GM06990 (cell line): ENCODE measurements around the gene LELP1.
"Not testable (repeated sequence)": the region's sequence is repeated elsewhere in the genome, so short reads cannot be mapped to it uniquely, and the experiment has no call there.

Experiments
- DNase-seq: peaks from one replicate; pipeline ENCODE4 v3.0.0-alpha.2; 2011; ENCODE audit not compliant: insufficient read length; ENCODE audit errors: extremely low read depth
- H3K27me3 ChIP-seq: replicated peaks from 2 replicates; pipeline ENCODE4 v1.6.0; 2011; ENCODE audit warnings: low read length; ENCODE audit not compliant: control insufficient read depth, insufficient read depth
- H3K36me3 ChIP-seq: 2 replicates; pipeline ENCODE4 v1.5.1; 2011; ENCODE audit warnings: low read length; ENCODE audit not compliant: control insufficient read depth, insufficient read depth
- H3K4me3 ChIP-seq: replicated peaks from 2 replicates; pipeline ENCODE4 v1.5.1; 2011; ENCODE audit warnings: low read depth, mild to moderate bottlenecking, control low read depth, low read length
- CTCF ChIP-seq: IDR thresholded peaks from 2 replicates; pipeline ENCODE4 v1.5.1; 2011; ENCODE audit warnings: low read length, control low read depth, mild to moderate bottlenecking, inconsistent platforms; ENCODE audit not compliant: insufficient read depth, poor library complexity, severe bottlenecking

The LELP1 gene

GRCh38 chr1:153217744-153218416 lies 14.7 kb downstream of the LELP1 start:
- Histone ChIP-seq H3K27me3 (no peaks in the 10 kb centered on the region; the same call in 1 of the 2 replicates), H3K4me3 (no peak overlapping the region), H3K36me3 (no peaks in the 10 kb centered on the region)
- TF ChIP-seq CTCF = no peak
- no peak for DNase-seq

- TF ChIP-seq CTCF = no peak
- Histone ChIP-seq H3K27me3 (no peaks in the 10 kb centered on the region; the same call in 1 of the 2 replicates), H3K4me3 (no peak overlapping the region), H3K36me3 (no peaks in the 10 kb centered on the region)
- no peak for DNase-seq
Observed at GRCh38 chr1:153220606-153221303, 17.5 kb downstream of the LELP1 start.

- H3K36me3 ChIP-seq, DNase-seq, H3K27me3 ChIP-seq, H3K4me3 ChIP-seq: not testable (repeated sequence)
- TF ChIP-seq CTCF = peak; percentile 63
Observed at GRCh38 chr1:153223040-153223891, 20.0 kb downstream of the LELP1 start.

GRCh38 chr1:153227810-153228209 lies 24.6 kb downstream of the LELP1 start:
- no peak for TF ChIP-seq CTCF
- no peaks in the 10 kb centered on the region; the same call in 1 of the 2 replicates for H3K27me3 ChIP-seq

GRCh38 chr1:153228491-153228890 lies 25.3 kb downstream of the LELP1 start:
- DNase-seq = no peak

More at GRCh38 chr1:153227810-153228209, 24.6 kb downstream of the LELP1 start:
- no peak for DNase-seq
- H3K36me3 ChIP-seq = no peaks in the 10 kb centered on the region
- no peak overlapping the region for H3K4me3 ChIP-seq

More at GRCh38 chr1:153228491-153228890, 25.3 kb downstream of the LELP1 start:
- no peak for TF ChIP-seq CTCF
- no peak overlapping the region for H3K4me3 ChIP-seq
- no peaks in the 10 kb centered on the region; the same call in 1 of the 2 replicates for H3K27me3 ChIP-seq
- H3K36me3 ChIP-seq = no peaks in the 10 kb centered on the region
